Upper lobe of right lung (tissue), 1 donor: ENCODE results near the gene TNFRSF19. TPM values are rescaled to one million over a fixed set of nuclear protein-coding genes. Genes with fewer than 3 reads are reported as not detected.

Source experiments
- ATAC-seq: fragments of 200-7000 bp; cut with Tn5 transposase; one replicate; pipeline ENCODE4 v1.9.1; 2020; ENCODE audit warnings: mild to moderate bottlenecking, moderate library complexity
- DNase-seq: peaks from one replicate; pipeline ENCODE4 v3.0.0-alpha.2; 2020
- H3K27ac ChIP-seq: fragments of 200-600 bp; one replicate; pipeline ENCODE4 v1.8.0; 2022
- H3K27me3 ChIP-seq: fragments of 200-600 bp; one replicate; pipeline ENCODE4 v1.8.0; 2022; ENCODE audit warnings: mild to moderate bottlenecking
- H3K36me3 ChIP-seq: fragments of 200-600 bp; one replicate; pipeline ENCODE4 v1.8.0; 2022
- H3K4me1 ChIP-seq: fragments of 200-600 bp; one replicate; pipeline ENCODE4 v1.8.0; 2022
- H3K4me3 ChIP-seq: fragments of 200-600 bp; one replicate; pipeline ENCODE4 v1.8.0; 2022; ENCODE audit warnings: mild to moderate bottlenecking
- H3K9me3 ChIP-seq: fragments of 200-600 bp; one replicate; pipeline ENCODE4 v1.8.0; 2022
- CTCF ChIP-seq: fragments of 200-600 bp; IDR thresholded peaks from one replicate; pipeline ENCODE4 v1.8.0; 2022; ENCODE audit warnings: antibody characterized with exemption
- intact Hi-C: fragments of 100-400 bp; cut with DNase I; formaldehyde crosslinking; loops from one replicate; pipeline ENCODE4 v1.11.0; 2022
- total RNA-seq: library from RNA; stranded (reverse); fragmentation: NEBNext Ultra II Directional; extraction: Animal tissue kit (Norgen Biotek cat#: 25700); gene quantifications from one replicate; pipeline ENCODE4 v1.2.1, GENCODE V29; 2021
- donor health status: DM: no; HTN: yes; CAD: no; lungs with severe emphysema.

Gene TNFRSF19
- total RNA-seq, 1 donor from 2014 or later: 17.9 TPM

- no peak overlapping the region for H3K27ac ChIP-seq
- H3K4me3 ChIP-seq: no peak overlapping the region
- intact Hi-C loops: no loop called here
- peaks cover 8% of the 10 kb centered on the region for H3K4me1 ChIP-seq
- H3K27me3 ChIP-seq: no peaks in the 10 kb centered on the region
- ATAC-seq (no peak), DNase-seq (no peak)
- no peaks in the 10 kb centered on the region for H3K9me3 ChIP-seq
- no peaks in the 10 kb centered on the region for H3K36me3 ChIP-seq
- no peak for TF ChIP-seq CTCF
Measured at GRCh38 chr13:23643338-23644125, 73.3 kb downstream of the TNFRSF19 start.

GRCh38 chr13:23644126-23644419, 73.9 kb downstream of the TNFRSF19 start:
- Histone ChIP-seq H3K9me3 (no peaks in the 10 kb centered on the region), H3K27ac (no peak overlapping the region), H3K4me1 (peaks cover 8% of the 10 kb centered on the region), H3K27me3 (no peaks in the 10 kb centered on the region), H3K36me3 (no peaks in the 10 kb centered on the region), H3K4me3 (no peak overlapping the region)
- no peak for TF ChIP-seq CTCF
- ATAC-seq: no peak
- intact Hi-C loops: no loop called here
- no peak for DNase-seq

GRCh38 chr13:23644527-23645138, 74.4 kb downstream of the TNFRSF19 start:
- no peak overlapping the region for H3K4me3 ChIP-seq
- ATAC-seq (no peak), DNase-seq (no peak)
- no peaks in the 10 kb centered on the region for H3K9me3 ChIP-seq
- intact Hi-C loops: no loop called here
- H3K27ac ChIP-seq: no peak overlapping the region
- peaks cover 8% of the 10 kb centered on the region for H3K4me1 ChIP-seq
- no peaks in the 10 kb centered on the region for H3K36me3 ChIP-seq
- TF ChIP-seq CTCF: no peak
- no peaks in the 10 kb centered on the region for H3K27me3 ChIP-seq

GRCh38 chr13:23645851-23646250, 75.6 kb downstream of the TNFRSF19 start:
- H3K27ac ChIP-seq: no peak overlapping the region

GRCh38 chr13:23651439-23651838, 81.2 kb downstream of the TNFRSF19 start:
- Histone ChIP-seq H3K4me1 (peaks cover 23% of the 10 kb centered on the region), H3K27ac (no peak overlapping the region), H3K27me3 (no peaks in the 10 kb centered on the region), H3K9me3 (no peaks in the 10 kb centered on the region), H3K36me3 (no peaks in the 10 kb centered on the region), H3K4me3 (no peak overlapping the region)
- intact Hi-C loops: no loop called here
- DNase-seq: no peak
- no peak for ATAC-seq
- TF ChIP-seq CTCF: no peak

More at GRCh38 chr13:23645851-23646250, 75.6 kb downstream of the TNFRSF19 start:
- Histone ChIP-seq H3K4me1 (peaks cover 8% of the 10 kb centered on the region), H3K27me3 (no peaks in the 10 kb centered on the region), H3K4me3 (no peak overlapping the region), H3K36me3 (no peaks in the 10 kb centered on the region), H3K9me3 (no peaks in the 10 kb centered on the region)
- DNase-seq (no peak), ATAC-seq (no peak)
- TF ChIP-seq CTCF: no peak
- intact Hi-C loops: no loop called here
